HG02642 (cell line): Measurements from ENCODE around the gene PHLDB2.
A peak's percentile ranks its signal among the peaks of the same experiment; 100 is the strongest.
"Not testable (repeated sequence)": the region's sequence is repeated elsewhere in the genome, so short reads cannot be mapped to it uniquely, and the experiment has no call there.

Experiments used
- ATAC-seq: cut with Tn5 transposase; IDR thresholded peaks from one replicate; pipeline ENCODE4 v1.9.1; 2021; ENCODE audit warnings: mild to moderate bottlenecking; ENCODE audit not compliant: unreplicated experiment, poor library complexity

PHLDB2 gene

GRCh38 chr3:111859061-111859973 is at the start of gene PHLDB2:
Gene PHLDB2, plus strand, starts transcription at chr3:111859265. Its CDS starts 24,813 bp downstream, at chr3:111884078.
- peak; percentile 31 for ATAC-seq

GRCh38 chr3:111810909-111811308 is 48.2 kb upstream of the PHLDB2 start:
- no peak for ATAC-seq

- ATAC-seq: no peak
These were observed 47.3 kb upstream of the PHLDB2 start for GRCh38 chr3:111811811-111812210.

- no peak for ATAC-seq
These were observed 46.4 kb upstream of the PHLDB2 start for GRCh38 chr3:111812701-111813100.

GRCh38 chr3:111813441-111813840 is 45.6 kb upstream of the PHLDB2 start:
- no peak for ATAC-seq

GRCh38 chr3:111813979-111814378 is 45.1 kb upstream of the PHLDB2 start:
- ATAC-seq: no peak

- not testable (repeated sequence) for ATAC-seq
These were observed 42.3 kb upstream of the PHLDB2 start for GRCh38 chr3:111816771-111817170.

GRCh38 chr3:111819927-111820326 is 39.1 kb upstream of the PHLDB2 start:
- ATAC-seq: no peak

GRCh38 chr3:111820651-111821050 is 38.4 kb upstream of the PHLDB2 start:
- ATAC-seq: no peak

- no peak for ATAC-seq
These were observed 37.2 kb upstream of the PHLDB2 start for GRCh38 chr3:111821891-111822290.

GRCh38 chr3:111822804-111823203 is 36.3 kb upstream of the PHLDB2 start:
- no peak for ATAC-seq

GRCh38 chr3:111823341-111823855 is 35.7 kb upstream of the PHLDB2 start:
- no peak for ATAC-seq

GRCh38 chr3:111824351-111824750 is 34.7 kb upstream of the PHLDB2 start:
- no peak for ATAC-seq

- no peak for ATAC-seq
These were observed 31.2 kb upstream of the PHLDB2 start for GRCh38 chr3:111827871-111828270.

GRCh38 chr3:111828530-111828929 is 30.5 kb upstream of the PHLDB2 start:
- ATAC-seq: no peak

GRCh38 chr3:111829023-111829422 is 30.0 kb upstream of the PHLDB2 start:
- no peak for ATAC-seq

- ATAC-seq: no peak
These were observed 27.2 kb upstream of the PHLDB2 start for GRCh38 chr3:111831840-111832239.

- no peak for ATAC-seq
These were observed 22.0 kb upstream of the PHLDB2 start for GRCh38 chr3:111837112-111837511.

GRCh38 chr3:111838133-111838532 is 20.9 kb upstream of the PHLDB2 start:
- no peak for ATAC-seq

GRCh38 chr3:111846039-111846438 is 13.0 kb upstream of the PHLDB2 start:
- no peak for ATAC-seq

GRCh38 chr3:111846717-111847116 is 12.3 kb upstream of the PHLDB2 start:
- ATAC-seq: no peak

- ATAC-seq: no peak
These were observed 10.8 kb upstream of the PHLDB2 start for GRCh38 chr3:111848283-111848682.
